ENCODE data around the gene IRF1. TPM values are rescaled to one million over a fixed set of nuclear protein-coding genes. Genes with fewer than 3 reads are reported as not detected.
"Not testable (repeated sequence)": the region's sequence is repeated elsewhere in the genome, so short reads cannot be mapped to it uniquely, and the experiment has no call there.

The IRF1 gene
- total RNA-seq, 1 experiment from 2014 or later = 48.9 TPM

DNA sequence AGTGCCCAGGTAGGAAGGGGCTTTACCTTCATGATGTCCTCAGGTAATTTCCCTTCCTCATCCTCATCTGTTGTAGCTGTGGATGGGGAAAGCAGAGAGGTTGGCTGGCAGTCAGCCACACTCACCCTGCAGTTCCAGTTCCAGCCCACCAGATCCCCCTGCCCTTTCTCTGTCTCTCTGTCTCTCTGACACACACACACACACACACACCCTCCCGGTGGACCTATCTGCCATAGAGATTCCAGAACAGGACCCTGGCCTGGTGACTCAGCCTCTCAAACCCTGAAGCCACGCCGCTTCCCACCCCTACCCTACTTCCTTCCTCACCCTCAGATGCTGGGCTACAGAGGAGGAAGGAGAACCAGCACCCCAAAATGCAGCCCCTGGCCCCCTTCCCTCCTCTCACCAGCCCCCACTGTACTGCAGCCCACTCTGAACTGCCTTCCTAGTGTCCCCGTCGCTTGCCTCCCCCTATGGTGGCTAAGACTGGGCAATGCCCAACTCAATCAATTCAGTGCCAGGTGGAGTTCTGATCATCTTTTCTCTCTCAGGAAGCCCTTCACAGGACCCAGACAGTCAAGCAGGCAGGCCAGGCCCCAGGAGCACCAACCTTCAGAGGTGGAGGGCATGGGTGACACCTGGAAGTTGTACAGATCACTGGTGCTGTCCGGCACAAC, 4.8 kb downstream of the IRF1 start:
- intact Hi-C loops (cut with micrococcal nuclease; ENCODE audit: unreplicated experiment) (no loop called here), in situ Hi-C loops (cut with HindIII; ENCODE audit: low pct_unique_long_range_greater_than_20kb, low sequenced_read_pairs) (loop anchor here (25.0 kb wide), 1 partner anchor 98 kb away; no protein-coding TSS in a partner anchor)
- no peaks in the 10 kb centered on the region for H3K27me3 ChIP-seq (ENCODE audit: control insufficient read depth, insufficient read depth, low read length)
- peaks cover 10% of the 10 kb centered on the region for H3K4me1 ChIP-seq (ENCODE audit: control insufficient read depth, insufficient read depth, low read length)
- ATAC-seq (no peak), DNase-seq (ENCODE audit: low read depth, low spot score) (no peak)
- BruUV-seq (replicated peaks) = no TSS peak
- TF ChIP-seq SIN3A (IDR thresholded peaks at IDR 0.05; ENCODE audit: borderline replicate concordance, insufficient read depth, low read depth, low read length) = no peak
- TF ChIP-seq TCF7L2 (IDR thresholded peaks at IDR 0.05; ENCODE audit: low read depth, low read length) = no peak
- no peak for TF ChIP-seq REST (IDR thresholded peaks at IDR 0.05; ENCODE audit: insufficient read depth in 1 of 2, low read depth in 2 of 2, low read length in 1 of 2)
- TF ChIP-seq POLR2AphosphoS5 (IDR thresholded peaks at IDR 0.05; ENCODE audit: low read depth, low read length) = no peak
- TF ChIP-seq, protein P1, sequence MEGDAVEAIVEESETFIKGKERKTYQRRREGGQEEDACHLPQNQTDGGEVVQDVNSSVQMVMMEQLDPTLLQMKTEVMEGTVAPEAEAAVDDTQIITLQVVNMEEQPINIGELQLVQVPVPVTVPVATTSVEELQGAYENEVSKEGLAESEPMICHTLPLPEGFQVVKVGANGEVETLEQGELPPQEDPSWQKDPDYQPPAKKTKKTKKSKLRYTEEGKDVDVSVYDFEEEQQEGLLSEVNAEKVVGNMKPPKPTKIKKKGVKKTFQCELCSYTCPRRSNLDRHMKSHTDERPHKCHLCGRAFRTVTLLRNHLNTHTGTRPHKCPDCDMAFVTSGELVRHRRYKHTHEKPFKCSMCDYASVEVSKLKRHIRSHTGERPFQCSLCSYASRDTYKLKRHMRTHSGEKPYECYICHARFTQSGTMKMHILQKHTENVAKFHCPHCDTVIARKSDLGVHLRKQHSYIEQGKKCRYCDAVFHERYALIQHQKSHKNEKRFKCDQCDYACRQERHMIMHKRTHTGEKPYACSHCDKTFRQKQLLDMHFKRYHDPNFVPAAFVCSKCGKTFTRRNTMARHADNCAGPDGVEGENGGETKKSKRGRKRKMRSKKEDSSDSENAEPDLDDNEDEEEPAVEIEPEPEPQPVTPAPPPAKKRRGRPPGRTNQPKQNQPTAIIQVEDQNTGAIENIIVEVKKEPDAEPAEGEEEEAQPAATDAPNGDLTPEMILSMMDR (IDR thresholded peaks at IDR 0.05) = no peak
- peaks cover 6% of the 10 kb centered on the region for H3K36me3 ChIP-seq (ENCODE audit: control insufficient read depth, insufficient read depth, low read length)
- POLR2A ChIA-PET = no interaction called here
- H3K9me3 ChIP-seq (ENCODE audit: control insufficient read depth, insufficient read depth, low read depth, low read length) = no peaks in the 10 kb centered on the region
- H3K27ac ChIP-seq (ENCODE audit: low read length) = no peak overlapping the region
- CTCF ChIA-PET = no interaction called here
- no peak overlapping the region for H3K4me3 ChIP-seq (ENCODE audit: low read depth in 2 of 2, low read length in 2 of 2)

GRCh38 chr5:132484876-132485640, 5.5 kb downstream of the IRF1 start:
- H3K4me1 ChIP-seq (ENCODE audit: control insufficient read depth, insufficient read depth, low read length) = peaks cover 10% of the 10 kb centered on the region
- H3K4me3 ChIP-seq (ENCODE audit: low read depth in 2 of 2, low read length in 2 of 2); CTCF ChIA-PET; H3K27ac ChIP-seq (ENCODE audit: low read length); H3K27me3 ChIP-seq (ENCODE audit: control insufficient read depth, insufficient read depth, low read length); H3K36me3 ChIP-seq (ENCODE audit: control insufficient read depth, insufficient read depth, low read length); BruUV-seq (replicated peaks); ATAC-seq; DNase-seq (ENCODE audit: low read depth, low spot score); intact Hi-C loops (cut with micrococcal nuclease; ENCODE audit: unreplicated experiment); H3K9me3 ChIP-seq (ENCODE audit: control insufficient read depth, insufficient read depth, low read depth, low read length); POLR2A ChIA-PET: not testable (repeated sequence)
- in situ Hi-C loops (cut with HindIII; ENCODE audit: low pct_unique_long_range_greater_than_20kb, low sequenced_read_pairs) = loop anchor here (25.0 kb wide), 1 partner anchor 98 kb away; no protein-coding TSS in a partner anchor

- no peaks in the 10 kb centered on the region for H3K9me3 ChIP-seq (ENCODE audit: control insufficient read depth, insufficient read depth, low read depth, low read length)
- H3K4me1 ChIP-seq (ENCODE audit: control insufficient read depth, insufficient read depth, low read length) = peaks cover 8% of the 10 kb centered on the region
- TSS peak; percentile 6 for BruUV-seq (replicated peaks)
- peaks cover 6% of the 10 kb centered on the region for H3K36me3 ChIP-seq (ENCODE audit: control insufficient read depth, insufficient read depth, low read length)
- ATAC-seq = no peak
- CTCF ChIA-PET = no interaction called here
- TF ChIP-seq SIN3A (IDR thresholded peaks at IDR 0.05; ENCODE audit: borderline replicate concordance, insufficient read depth, low read depth, low read length) (no peak), POLR2AphosphoS5 (IDR thresholded peaks at IDR 0.05; ENCODE audit: low read depth, low read length) (no peak), TCF7L2 (IDR thresholded peaks at IDR 0.05; ENCODE audit: low read depth, low read length) (no peak), REST (IDR thresholded peaks at IDR 0.05; ENCODE audit: insufficient read depth in 1 of 2, low read depth in 2 of 2, low read length in 1 of 2) (no peak)
- TF ChIP-seq, protein P1 (IDR thresholded peaks at IDR 0.05) = no peak
- intact Hi-C loops (cut with micrococcal nuclease; ENCODE audit: unreplicated experiment) (no loop called here), in situ Hi-C loops (cut with HindIII; ENCODE audit: low pct_unique_long_range_greater_than_20kb, low sequenced_read_pairs) (loop anchor here (25.0 kb wide), 1 partner anchor 97 kb away; no protein-coding TSS in a partner anchor)
- DNase-seq (ENCODE audit: low read depth, low spot score) = no peak
- H3K27me3 ChIP-seq (ENCODE audit: control insufficient read depth, insufficient read depth, low read length) = no peaks in the 10 kb centered on the region
- H3K27ac ChIP-seq (ENCODE audit: low read length) = no peak overlapping the region
- POLR2A ChIA-PET = interaction anchor here (1.2 kb wide), 1 partner anchor 14 kb away, joined by 3 read pairs; no protein-coding TSS in a partner anchor
- H3K4me3 ChIP-seq (ENCODE audit: low read depth in 2 of 2, low read length in 2 of 2) = no peak overlapping the region
Measured at GRCh38 chr5:132484391-132484725, 6.2 kb downstream of the IRF1 start.
